GM12865 (cell line): ENCODE results near the gene COL17A1.

Experiments used
- DNase-seq: peaks from one replicate; pipeline ENCODE4 v3.0.0; 2010; ENCODE audit warnings: low read depth
- H3K4me3 ChIP-seq: 2 replicates; pipeline ENCODE4 v1.5.1; 2011; ENCODE audit warnings: mild to moderate bottlenecking, low read depth, low read length, control low read depth
- CTCF ChIP-seq: IDR thresholded peaks from 2 replicates; pipeline ENCODE4 v1.5.1; 2011; ENCODE audit warnings: low read length, control low read depth, low read depth, inconsistent platforms; ENCODE audit not compliant: insufficient read depth; ENCODE audit errors: missing control alignments

The COL17A1 gene

GRCh38 chr10:104057717-104058116, 28.0 kb downstream of the COL17A1 start:
- H3K4me3 ChIP-seq = no peak overlapping the region
- TF ChIP-seq CTCF = no peak
- no peak for DNase-seq

- no peak for DNase-seq
- H3K4me3 ChIP-seq = no peak overlapping the region
- no peak for TF ChIP-seq CTCF
These were observed 28.9 kb downstream of the COL17A1 start for GRCh38 chr10:104056619-104057273.

- TF ChIP-seq CTCF = no peak
- H3K4me3 ChIP-seq = no peak overlapping the region
- no peak for DNase-seq
These were observed 31.2 kb downstream of the COL17A1 start for GRCh38 chr10:104054430-104054829.

GRCh38 chr10:104053201-104053600, 32.5 kb downstream of the COL17A1 start:
- no peak for DNase-seq
- no peak for TF ChIP-seq CTCF
- H3K4me3 ChIP-seq = no peak overlapping the region

GRCh38 chr10:104052431-104052830, 33.2 kb downstream of the COL17A1 start:
- no peak overlapping the region for H3K4me3 ChIP-seq
- TF ChIP-seq CTCF = no peak
- DNase-seq = no peak

- H3K4me3 ChIP-seq = no peak overlapping the region
- DNase-seq = no peak
- no peak for TF ChIP-seq CTCF
These were observed 36.0 kb downstream of the COL17A1 start for GRCh38 chr10:104049504-104050250.
